Heart right ventricle (tissue), 16 donors: ENCODE measurements around the gene PPBP. TPM values are rescaled to one million over a fixed set of nuclear protein-coding genes. Genes with fewer than 3 reads are reported as not detected.
"Not testable (repeated sequence)": the region's sequence is repeated elsewhere in the genome, so short reads cannot be mapped to it uniquely, and the experiment has no call there.

Experiments used
- ATAC-seq, 8 donors: fragments of 200-7000 bp; cut with Tn5 transposase; one replicate each; pipeline ENCODE4 v1.9.1; 2020; ENCODE audit warnings: mild to moderate bottlenecking in 8 of 8, moderate library complexity in 8 of 8, moderate number of reproducible peaks in 1 of 8
- DNase-seq, 2 donors: peaks; one replicate each; pipeline ENCODE4 v3.0.0-alpha.2; 2020
- H3K27ac ChIP-seq, 10 donors: fragments of 200-600 bp; sonication (generic) in 2 of 10; one replicate each; pipeline versions ENCODE4 v1.5.0 to v1.8.0; 2020 to 2022; ENCODE audit warnings: mild to moderate bottlenecking in 3 of 10
- H3K27me3 ChIP-seq, 7 donors: fragments of 200-600 bp; one replicate each; pipeline ENCODE4 v1.8.0; 2021 to 2022; ENCODE audit warnings: mild to moderate bottlenecking in 2 of 7
- H3K36me3 ChIP-seq, 9 donors: fragments of 200-600 bp; sonication (generic) in 1 of 9; one replicate each; pipeline versions ENCODE4 v1.5.0 to v1.8.0; 2020 to 2022; ENCODE audit warnings: mild to moderate bottlenecking in 2 of 9
- H3K4me1 ChIP-seq, 9 donors: fragments of 200-600 bp; sonication (generic) in 1 of 9; one replicate each; pipeline versions ENCODE4 v1.5.0 to v1.8.0; 2020 to 2022; ENCODE audit warnings: mild to moderate bottlenecking in 4 of 9
- H3K4me3 ChIP-seq, 10 donors: fragments of 200-600 bp; sonication (generic) in 2 of 10; one replicate each; pipeline versions ENCODE4 v1.5.0 to v1.8.0; 2020 to 2022; ENCODE audit warnings: mild to moderate bottlenecking in 7 of 10, moderate library complexity in 2 of 10
- H3K9me3 ChIP-seq, 11 donors: fragments of 200-600 bp in 10 of 11; sonication (generic) in 2 of 11; one replicate each; pipeline versions ENCODE4 v1.5.0 to v1.8.0; 2013 to 2022; ENCODE audit warnings: mild to moderate bottlenecking in 2 of 11, control low read depth in 1 of 11, moderate library complexity in 1 of 11
- WGBS, 2 donors: extraction: QIAGEN DNeasy Blood & Tissue Kit; methylation state at CpG; one replicate each; pipeline ENCODE4 v1.1.7; 2013; ENCODE audit warnings: inconsistent platforms in 1 of 2; 5-methylcytosine and 5-hydroxymethylcytosine counted together
- intact Hi-C, 10 donors: fragments of 100-400 bp; cut with DNase I; formaldehyde crosslinking; loops; one replicate each; pipeline versions ENCODE4 v1.11.1 to v1.14.2; 2022
- polyA plus RNA-seq, 2 donors: library from polyadenylated mRNA; stranded (reverse); fragments of 200-250 nt; gene quantifications; one replicate each; pipeline ENCODE4 v1.2.3, GENCODE V29; 2013
- total RNA-seq, 10 donors: library from RNA; stranded (reverse); fragmentation: NEBNext Ultra II Directional in 3 of 10; extraction: Animal tissue kit (Norgen Biotek cat#: 25700) in 3 of 10; gene quantifications; one replicate each; pipeline versions ENCODE4 v1.2.1 to v1.2.4, GENCODE V29; 2021 to 2023
- TF ChIP-seq, protein P1 (sequence below), 9 donors: fragments of 200-600 bp; sonication (generic) in 2 of 9; IDR thresholded peaks; one replicate each; pipeline versions ENCODE4 v1.5.0 to v1.8.0; 2021 to 2022; ENCODE audit warnings: antibody characterized with exemption in 9 of 9, mild to moderate bottlenecking in 5 of 9, moderate library complexity in 1 of 9
- donor health status: Arrhythmogenic right ventricular cardiomyopathy.
- donor health status: ischemic (EF 13 %, LVEDD 7.1; RV severe dilation, severe dysfunction).
- donor health status: healthy with polysubstance abuse.
- donor health status: DM: no; HTN: yes; CAD: no.
- donor health status: DM: no; HTN: no; CAD: no.
- donor health status: ischemic (EF 25% LVEDD 6.9; RV normal size, moderate dysfunction).
- donor health status: ischemic (EF 25% LVEDD 5.7; RV mildly dilated, moderate dysfunction).
- donor health status: healthy.
- donor health status: DM: yes; HTN: yes; CAD: no.
- donor health status: Ischemic cardiomyopathy.
- donor health status: ischemic (EF 35%, LVEDD 5.7; RV mildly dilated, moderate dysfunction).
- donor health status: nonischemic (EF 11% LVEDD 7.7; RV severe dilation, severe dysfunction).
- donor health status: DM: yes; HTN: yes; CAD: no.
- donor health status: PGD.
- donor health status: ischemic (EF 29% LVEDD 5.4; RV normal size, mild dysfunction).
- donor health status: nonischemic (EF 23%, LVEDD 6.1; RV moderate dilation, normal function).

PPBP gene
- total and polyA plus RNA-seq, 12 donors = 0.42 to 1.5 (median 0.54) TPM; not detected in 4

DNA sequence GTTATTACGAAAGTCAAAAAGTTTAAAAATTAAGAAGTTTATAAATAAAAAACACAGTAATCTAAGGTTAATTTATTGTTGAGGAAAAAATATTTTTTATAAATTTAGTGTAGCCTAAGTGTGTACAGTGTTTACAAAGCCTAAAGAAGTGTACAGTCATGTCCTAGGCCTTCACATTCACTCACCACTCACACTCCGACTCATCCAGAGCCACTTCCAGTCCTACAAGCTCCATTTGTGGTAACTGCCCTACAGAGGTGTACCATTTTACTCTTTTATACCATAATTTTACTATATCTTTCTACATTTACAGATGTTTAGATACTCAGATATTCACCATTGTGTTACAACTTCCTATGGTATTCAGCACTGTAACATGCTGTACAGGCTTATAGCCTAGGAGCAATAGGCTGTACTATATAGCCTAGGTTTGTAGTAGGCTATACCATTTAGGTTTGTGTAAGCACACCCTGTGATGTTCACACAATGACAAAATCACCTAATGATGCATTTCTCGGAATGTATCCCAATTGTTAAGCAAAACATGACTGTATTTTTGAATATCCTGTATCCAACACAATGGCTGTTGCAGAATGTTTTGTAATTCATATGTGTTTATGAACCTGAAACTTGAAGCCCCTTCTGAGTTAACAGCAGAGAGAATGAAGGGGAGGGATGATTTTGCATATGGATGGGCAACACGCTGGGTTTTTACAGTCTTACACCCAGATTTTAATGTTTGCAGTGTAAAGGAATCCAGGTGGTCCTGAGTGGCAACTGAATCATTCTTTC is 3.1 kb downstream of the PPBP start:
- ATAC-seq (no peak), DNase-seq (no peak)
- Histone ChIP-seq H3K9me3 (peaks cover 0 to 2% (median 0%) of the 10 kb centered on the region in 11 donors), H3K27me3 (peaks cover 0 to 36% (median 8%) of the 10 kb centered on the region in 7 donors), H3K27ac (no peak overlapping the region), H3K4me3 (no peak overlapping the region), H3K4me1 (peaks cover 0 to 8% (median 0%) of the 10 kb centered on the region in 9 donors), H3K36me3 (no peaks in the 10 kb centered on the region)
- TF ChIP-seq, protein P1, sequence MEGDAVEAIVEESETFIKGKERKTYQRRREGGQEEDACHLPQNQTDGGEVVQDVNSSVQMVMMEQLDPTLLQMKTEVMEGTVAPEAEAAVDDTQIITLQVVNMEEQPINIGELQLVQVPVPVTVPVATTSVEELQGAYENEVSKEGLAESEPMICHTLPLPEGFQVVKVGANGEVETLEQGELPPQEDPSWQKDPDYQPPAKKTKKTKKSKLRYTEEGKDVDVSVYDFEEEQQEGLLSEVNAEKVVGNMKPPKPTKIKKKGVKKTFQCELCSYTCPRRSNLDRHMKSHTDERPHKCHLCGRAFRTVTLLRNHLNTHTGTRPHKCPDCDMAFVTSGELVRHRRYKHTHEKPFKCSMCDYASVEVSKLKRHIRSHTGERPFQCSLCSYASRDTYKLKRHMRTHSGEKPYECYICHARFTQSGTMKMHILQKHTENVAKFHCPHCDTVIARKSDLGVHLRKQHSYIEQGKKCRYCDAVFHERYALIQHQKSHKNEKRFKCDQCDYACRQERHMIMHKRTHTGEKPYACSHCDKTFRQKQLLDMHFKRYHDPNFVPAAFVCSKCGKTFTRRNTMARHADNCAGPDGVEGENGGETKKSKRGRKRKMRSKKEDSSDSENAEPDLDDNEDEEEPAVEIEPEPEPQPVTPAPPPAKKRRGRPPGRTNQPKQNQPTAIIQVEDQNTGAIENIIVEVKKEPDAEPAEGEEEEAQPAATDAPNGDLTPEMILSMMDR (IDR thresholded peaks at IDR 0.05) = no peak
- intact Hi-C loops = no loop called here
- 72 to 74% methylated on average over 4 of the region's 4 CpGs for WGBS, 2 donors

DNA sequence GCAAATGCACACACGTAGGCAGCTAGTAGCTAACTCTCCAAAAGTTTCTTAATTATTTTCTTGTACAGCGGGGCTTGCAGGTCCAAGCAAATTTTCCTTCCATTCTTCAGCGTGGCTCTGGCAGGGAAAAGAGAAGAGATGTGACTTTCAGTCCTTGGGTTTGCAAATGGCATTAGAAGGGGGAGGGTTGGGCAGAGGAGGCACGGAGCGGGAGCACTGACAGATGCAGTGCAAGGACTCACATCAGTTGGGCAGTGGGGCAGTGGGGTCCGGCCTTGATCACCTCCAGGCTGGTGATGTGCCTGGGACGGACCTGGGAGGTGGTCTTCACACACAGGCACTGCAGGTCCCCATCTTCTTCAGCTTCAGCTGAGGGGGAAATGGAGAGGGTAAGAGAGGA is 6.8 kb downstream of the PPBP start:
- H3K36me3 ChIP-seq, ATAC-seq, H3K4me3 ChIP-seq, H3K9me3 ChIP-seq, DNase-seq, H3K4me1 ChIP-seq, H3K27ac ChIP-seq, intact Hi-C loops: not testable (repeated sequence)
- peaks cover 0 to 36% (median 8%) of the 10 kb centered on the region in 7 donors for H3K27me3 ChIP-seq
- WGBS, 2 donors = 75 to 82% methylated on average over 7 of the region's 7 CpGs

DNA sequence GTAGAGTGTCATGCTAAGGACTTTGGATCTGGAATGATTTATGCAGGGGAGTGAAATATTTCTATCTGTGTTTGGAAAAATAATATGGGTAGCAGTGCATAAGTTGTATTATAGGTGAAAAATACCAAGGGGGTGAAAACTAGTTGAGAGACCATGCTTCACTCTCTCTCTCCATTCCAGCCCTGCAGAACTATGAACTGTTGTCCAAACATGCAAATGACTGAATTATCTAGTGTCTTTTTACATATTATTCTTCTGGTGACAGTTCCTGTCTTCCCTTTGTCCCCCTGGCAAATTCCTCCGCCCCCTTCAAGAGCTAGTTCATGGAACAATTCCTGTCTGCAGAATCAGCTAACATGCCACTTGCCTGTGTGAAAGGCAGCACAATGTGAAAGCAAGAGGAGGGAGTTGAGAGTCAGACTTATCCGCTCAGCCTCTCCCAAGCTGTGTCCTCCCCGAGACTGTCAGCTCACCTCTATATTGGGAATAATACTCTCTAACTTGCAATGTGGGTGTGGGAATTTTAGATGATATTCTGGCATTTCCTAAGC is 8.5 kb downstream of the PPBP start:
- no peak for DNase-seq
- 52 to 76% methylated on average over 3 of the region's 3 CpGs for WGBS, 2 donors
- no peak overlapping the region for H3K4me3 ChIP-seq
- H3K27me3 ChIP-seq = peaks cover 0 to 28% (median 8%) of the 10 kb centered on the region in 7 donors
- TF ChIP-seq, protein P1 (IDR thresholded peaks at IDR 0.05) = no peak
- H3K4me1 ChIP-seq = peaks cover 0 to 8% (median 0%) of the 10 kb centered on the region in 9 donors
- no peak for ATAC-seq
- no peak overlapping the region for H3K27ac ChIP-seq
- peaks cover 0 to 16% (median 3%) of the 10 kb centered on the region in 11 donors for H3K9me3 ChIP-seq
- intact Hi-C loops = no loop called here
- H3K36me3 ChIP-seq = no peaks in the 10 kb centered on the region

DNA sequence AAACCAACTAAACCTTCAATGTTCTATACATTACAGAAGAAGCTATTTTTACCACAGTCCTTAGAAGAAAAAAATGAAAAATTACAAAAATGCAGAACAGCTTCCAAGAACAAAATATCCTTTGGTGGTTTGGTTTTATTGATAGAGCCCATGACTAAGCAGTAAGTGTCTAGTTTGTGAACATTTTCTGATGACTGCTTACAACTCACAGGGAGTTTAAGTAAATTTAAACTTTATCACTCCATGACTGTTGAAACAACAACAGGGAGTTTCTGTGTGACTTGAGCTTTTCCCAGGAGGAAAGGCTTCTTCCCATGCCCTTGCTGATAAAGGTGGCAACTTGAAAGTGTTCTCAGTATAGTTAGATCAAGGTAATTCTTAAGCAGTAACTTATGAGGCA is 9.1 kb downstream of the PPBP start:
- Histone ChIP-seq H3K36me3 (no peaks in the 10 kb centered on the region), H3K4me1 (peaks cover 0 to 8% (median 0%) of the 10 kb centered on the region in 9 donors), H3K27me3 (peaks cover 0 to 28% (median 8%) of the 10 kb centered on the region in 7 donors), H3K27ac (no peak overlapping the region), H3K4me3 (no peak overlapping the region), H3K9me3 (peaks cover 0 to 22% (median 6%) of the 10 kb centered on the region in 11 donors)
- intact Hi-C loops = no loop called here
- no peak for DNase-seq
- ATAC-seq = no peak
- TF ChIP-seq, protein P1 (IDR thresholded peaks at IDR 0.05) = no peak

DNA sequence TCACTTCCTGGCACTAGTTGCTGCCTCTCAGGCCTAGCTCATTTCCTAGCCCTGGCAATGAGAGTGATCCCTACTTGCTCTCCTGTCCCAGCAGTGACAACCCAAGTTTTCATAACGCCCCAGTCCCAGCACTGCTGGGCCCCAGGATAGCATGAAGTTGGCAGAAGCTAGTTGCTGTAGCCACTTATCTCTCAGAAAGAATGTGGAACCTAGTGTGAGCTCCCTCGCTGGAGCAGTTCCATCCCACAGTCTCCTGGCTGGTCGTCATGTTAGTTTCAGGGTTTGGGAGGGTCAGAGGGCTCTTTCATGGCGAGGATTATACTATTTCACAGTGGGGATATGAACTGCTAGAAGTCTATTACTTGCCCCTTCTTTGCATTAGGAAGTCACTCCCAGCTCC is 11.3 kb downstream of the PPBP start:
- intact Hi-C loops = no loop called here
- Histone ChIP-seq H3K4me1 (peaks cover 0 to 2% (median 0%) of the 10 kb centered on the region in 9 donors), H3K27ac (no peak overlapping the region), H3K4me3 (no peak overlapping the region), H3K9me3 (peaks cover 0 to 43% (median 19%) of the 10 kb centered on the region in 11 donors), H3K36me3 (no peaks in the 10 kb centered on the region), H3K27me3 (peaks cover 0 to 15% (median 0%) of the 10 kb centered on the region in 7 donors)
- peak in 1 of 8 donors; percentile 33 for ATAC-seq
- TF ChIP-seq, protein P1 (IDR thresholded peaks at IDR 0.05) = no peak
- no peak for DNase-seq
- 42 to 55% methylated on average over 4 of the region's 4 CpGs for WGBS, 2 donors
